Skeletal muscle tissue (tissue), 4 donors: ENCODE results near the gene NAA11. TPM values are rescaled to one million over a fixed set of nuclear protein-coding genes. Genes with fewer than 3 reads are reported as not detected.

Experiments used
- H3K27ac ChIP-seq: one replicate; pipeline ENCODE4 v1.7.0; 2013; ENCODE audit warnings: mild to moderate bottlenecking, low read depth, low read length, inconsistent platforms
- H3K27me3 ChIP-seq, 3 donors: one replicate each; pipeline ENCODE4 v1.7.0; 2013; ENCODE audit warnings: low read length in 3 of 3; ENCODE audit not compliant: control insufficient read depth in 3 of 3, insufficient read depth in 3 of 3
- H3K36me3 ChIP-seq, 3 donors: one replicate each; pipeline ENCODE4 v1.7.0; 2013; ENCODE audit warnings: low read length in 3 of 3; ENCODE audit not compliant: control insufficient read depth in 3 of 3, insufficient read depth in 3 of 3
- H3K4me1 ChIP-seq, 3 donors: one replicate each; pipeline ENCODE4 v1.7.0; 2013; ENCODE audit warnings: low read length in 3 of 3, mild to moderate bottlenecking in 3 of 3; ENCODE audit not compliant: control insufficient read depth in 3 of 3, insufficient read depth in 3 of 3
- H3K4me3 ChIP-seq, 3 donors: one replicate each; pipeline ENCODE4 v1.7.0; 2013; ENCODE audit warnings: low read length in 3 of 3
- H3K9ac ChIP-seq, 3 donors: one replicate each; pipeline ENCODE4 v1.7.0; 2013; ENCODE audit warnings: low read length in 3 of 3, mild to moderate bottlenecking in 3 of 3, moderate library complexity in 2 of 3, low read depth in 1 of 3
- H3K9me3 ChIP-seq, 3 donors: one replicate each; pipeline ENCODE4 v1.7.0; 2013; ENCODE audit warnings: low read length in 3 of 3; ENCODE audit not compliant: control insufficient read depth in 3 of 3
- total RNA-seq: library from RNA; depleted of rRNA; stranded (reverse); fragments of >200 nt; gene quantifications from one replicate; pipeline ENCODE4 v1.2.3, GENCODE V29; 2014
- donor health status: Osteomylitis.

Gene NAA11
- not detected for total RNA-seq

GRCh38 chr4:79325864-79326328 is at the start of gene NAA11:
NAA11 (minus strand) TSS chr4:79326061; CDS start chr4:79325877, 184 bp downstream.
- H3K4me3 ChIP-seq, result no peak within 1 kb of the TSS
- H3K36me3 ChIP-seq, result no peaks in the 10 kb centered on the region
- no peaks in the 10 kb centered on the region for H3K27me3 ChIP-seq
- no peaks in the 10 kb centered on the region for H3K4me1 ChIP-seq
- H3K9ac ChIP-seq, result no peak within 1 kb of the TSS
- no peak within 1 kb of the TSS for H3K27ac ChIP-seq
- H3K9me3 ChIP-seq, result no peaks in the 10 kb centered on the region

DNA sequence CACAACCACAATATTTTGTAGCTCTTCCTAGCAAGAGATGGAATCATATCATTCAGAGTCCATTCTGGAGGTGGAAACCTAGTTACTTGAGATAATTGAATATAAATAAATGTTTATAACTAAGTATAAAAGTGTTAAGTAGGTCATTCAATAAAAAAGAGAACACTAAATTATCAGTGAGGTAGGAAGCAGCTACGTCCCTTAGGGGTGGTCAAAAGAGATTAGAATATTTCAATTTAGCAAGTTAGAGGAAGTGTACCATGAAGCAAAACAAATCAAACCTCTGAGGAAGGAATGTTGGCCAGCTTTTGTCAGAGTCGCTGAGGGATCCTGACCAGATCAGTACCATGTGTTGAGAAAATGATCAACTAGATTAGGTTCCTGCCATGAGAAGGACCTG is 44.2 kb upstream of the NAA11 start:
- Histone ChIP-seq H3K27ac (no peak overlapping the region), H3K4me1 (no peaks in the 10 kb centered on the region), H3K27me3 (no peaks in the 10 kb centered on the region), H3K4me3 (no peak overlapping the region), H3K36me3 (no peaks in the 10 kb centered on the region), H3K9me3 (no peaks in the 10 kb centered on the region), H3K9ac (no peak overlapping the region)

GRCh38 chr4:79367096-79367495 is 41.2 kb upstream of the NAA11 start:
- no peak overlapping the region for H3K27ac ChIP-seq
- H3K9ac ChIP-seq, result no peak overlapping the region
- H3K27me3 ChIP-seq, result no peaks in the 10 kb centered on the region
- H3K9me3 ChIP-seq, result no peaks in the 10 kb centered on the region
- no peaks in the 10 kb centered on the region for H3K4me1 ChIP-seq
- no peaks in the 10 kb centered on the region for H3K36me3 ChIP-seq
- no peak overlapping the region for H3K4me3 ChIP-seq

GRCh38 chr4:79366422-79366821 is 40.6 kb upstream of the NAA11 start:
- Histone ChIP-seq H3K9me3 (no peaks in the 10 kb centered on the region), H3K27me3 (no peaks in the 10 kb centered on the region), H3K4me1 (no peaks in the 10 kb centered on the region), H3K4me3 (no peak overlapping the region), H3K27ac (no peak overlapping the region), H3K9ac (no peak overlapping the region), H3K36me3 (no peaks in the 10 kb centered on the region)

GRCh38 chr4:79364061-79364460 is 38.2 kb upstream of the NAA11 start:
- Histone ChIP-seq H3K4me1 (no peaks in the 10 kb centered on the region), H3K27ac (no peak overlapping the region), H3K4me3 (no peak overlapping the region), H3K36me3 (no peaks in the 10 kb centered on the region), H3K9ac (no peak overlapping the region), H3K27me3 (no peaks in the 10 kb centered on the region), H3K9me3 (no peaks in the 10 kb centered on the region)

GRCh38 chr4:79362626-79363025 is 36.8 kb upstream of the NAA11 start:
- Histone ChIP-seq H3K27ac (no peak overlapping the region), H3K27me3 (no peaks in the 10 kb centered on the region), H3K4me1 (no peaks in the 10 kb centered on the region), H3K9ac (no peak overlapping the region), H3K36me3 (no peaks in the 10 kb centered on the region), H3K9me3 (no peaks in the 10 kb centered on the region), H3K4me3 (no peak overlapping the region)

DNA sequence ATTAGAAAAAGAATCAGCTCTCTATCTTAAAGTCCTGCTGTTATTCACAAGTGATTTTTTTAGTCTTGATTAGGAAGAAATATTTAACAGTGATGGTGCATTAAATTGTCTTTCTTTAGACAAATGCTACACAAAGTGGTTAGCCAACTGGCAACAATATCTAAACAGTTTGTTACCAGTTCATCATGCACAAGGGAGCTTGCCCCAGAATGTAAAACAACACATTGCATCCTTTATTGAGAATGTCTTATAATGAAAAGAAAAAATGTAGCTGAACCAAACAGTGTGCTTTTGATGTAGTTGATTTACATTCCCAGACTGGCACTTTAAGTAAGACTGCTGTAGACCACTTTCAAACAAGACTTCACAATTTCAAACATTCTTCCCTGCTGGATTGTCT is 34.1 kb upstream of the NAA11 start:
- H3K4me3 ChIP-seq, result no peak overlapping the region
- H3K27ac ChIP-seq, result no peak overlapping the region
- no peaks in the 10 kb centered on the region for H3K9me3 ChIP-seq

DNA sequence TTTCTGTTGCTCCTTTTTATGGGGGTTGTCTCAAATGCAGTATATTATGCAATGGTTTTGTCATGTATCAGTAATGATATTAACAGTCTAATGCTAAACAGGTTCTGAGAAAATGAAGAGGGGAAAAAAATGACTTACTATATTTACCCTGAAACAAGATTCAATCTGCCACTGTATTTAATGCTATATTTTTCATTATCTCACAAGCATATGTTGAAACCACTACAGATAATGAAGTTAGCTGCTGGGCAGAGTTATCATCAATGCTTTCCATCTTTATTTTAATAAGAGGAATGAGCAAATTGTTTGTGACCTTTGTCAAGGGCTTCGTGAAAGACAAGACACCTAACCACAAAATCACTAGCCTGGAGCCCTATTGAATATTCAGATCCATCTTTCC is 32.6 kb upstream of the NAA11 start:
- no peaks in the 10 kb centered on the region for H3K36me3 ChIP-seq
- no peak overlapping the region for H3K27ac ChIP-seq
- no peaks in the 10 kb centered on the region for H3K9me3 ChIP-seq
- H3K4me1 ChIP-seq, result no peaks in the 10 kb centered on the region
- no peak overlapping the region for H3K4me3 ChIP-seq
- no peaks in the 10 kb centered on the region for H3K27me3 ChIP-seq
- no peak overlapping the region for H3K9ac ChIP-seq

More for the DNA sequence above, 34.1 kb upstream of the NAA11 start:
- Histone ChIP-seq H3K36me3 (no peaks in the 10 kb centered on the region), H3K9ac (no peak overlapping the region), H3K4me1 (no peaks in the 10 kb centered on the region), H3K27me3 (no peaks in the 10 kb centered on the region)

DNA sequence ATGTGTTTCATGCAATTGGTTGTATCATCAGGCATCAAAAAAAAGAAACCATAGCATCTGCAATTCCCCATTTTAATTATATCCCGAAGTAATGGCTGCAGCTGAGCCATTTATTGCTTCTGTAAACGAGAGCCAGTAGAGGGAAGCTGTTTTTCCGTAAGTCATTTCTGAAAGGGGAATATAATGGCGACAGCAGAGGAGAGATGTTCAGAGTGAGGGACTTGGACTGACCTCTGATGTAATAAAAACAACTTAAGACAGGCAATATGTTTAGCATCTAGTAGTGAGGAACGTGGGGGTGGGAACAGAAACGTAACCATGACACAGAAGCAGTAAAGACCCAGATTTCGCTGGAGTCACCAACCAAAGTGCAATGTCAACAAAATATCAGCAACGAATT is 31.5 kb upstream of the NAA11 start:
- Histone ChIP-seq H3K9me3 (no peaks in the 10 kb centered on the region), H3K27me3 (no peaks in the 10 kb centered on the region), H3K9ac (no peak overlapping the region), H3K36me3 (no peaks in the 10 kb centered on the region), H3K4me1 (no peaks in the 10 kb centered on the region), H3K27ac (no peak overlapping the region), H3K4me3 (no peak overlapping the region)

- Histone ChIP-seq H3K9me3 (no peaks in the 10 kb centered on the region), H3K36me3 (no peaks in the 10 kb centered on the region), H3K27me3 (no peaks in the 10 kb centered on the region), H3K4me3 (no peak overlapping the region), H3K4me1 (no peaks in the 10 kb centered on the region), H3K9ac (no peak overlapping the region), H3K27ac (no peak overlapping the region)
These were observed 27.2 kb upstream of the NAA11 start for GRCh38 chr4:79353075-79353474.

- H3K36me3 ChIP-seq, result no peaks in the 10 kb centered on the region
- H3K9ac ChIP-seq, result no peak overlapping the region
- no peak overlapping the region for H3K4me3 ChIP-seq
- H3K27me3 ChIP-seq, result no peaks in the 10 kb centered on the region
- H3K27ac ChIP-seq, result no peak overlapping the region
- no peaks in the 10 kb centered on the region for H3K4me1 ChIP-seq
- H3K9me3 ChIP-seq, result no peaks in the 10 kb centered on the region
These were observed 22.5 kb upstream of the NAA11 start for GRCh38 chr4:79348405-79348804.
